Measurements from ENCODE around the gene SLC35F6.

Gene SLC35F6

DNA sequence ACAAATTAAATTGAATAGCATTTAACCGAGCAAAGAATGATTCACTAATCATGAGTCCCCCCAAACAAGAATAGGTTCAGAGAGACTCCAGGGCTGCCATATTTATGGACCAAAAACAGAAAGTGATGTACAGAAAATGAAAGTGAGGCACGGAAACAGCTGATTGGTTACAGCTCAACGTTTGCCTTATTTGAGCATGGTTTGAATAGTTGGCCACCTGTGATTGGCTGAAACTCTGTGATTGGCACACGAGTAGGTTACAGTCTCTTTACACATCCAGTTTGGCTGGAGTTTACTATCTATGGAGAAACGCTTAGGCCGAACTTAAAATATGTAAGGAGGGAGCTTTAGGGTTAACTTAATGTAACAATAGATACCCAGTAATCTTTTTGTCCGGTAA, 56.8 kb downstream of the SLC35F6 start:
- DNase-seq (ENCODE audit: low read depth, low spot score) = no peak

DNA sequence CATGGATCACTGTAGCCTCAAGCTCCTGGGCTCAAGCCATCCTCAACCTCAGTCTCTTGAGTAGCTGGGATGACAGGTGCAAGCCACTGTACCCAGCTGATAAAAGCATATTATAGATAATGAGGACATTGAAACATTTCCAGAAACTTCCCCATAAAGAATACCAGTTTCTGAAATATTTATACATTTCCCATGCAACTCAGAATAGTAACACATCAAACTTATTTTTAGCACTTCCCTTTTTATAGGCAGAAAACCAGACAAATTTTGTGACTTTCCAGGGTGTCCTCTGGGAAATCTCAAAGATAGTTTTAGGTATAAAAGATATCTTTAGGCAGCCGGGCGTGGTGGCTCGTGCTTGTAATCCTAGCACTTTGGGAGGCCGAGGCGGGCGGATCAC, 58.8 kb downstream of the SLC35F6 start:
- DNase-seq (ENCODE audit: low read depth, low spot score) = no peak
